GM21619 (cell line): ENCODE measurements around the gene ZBTB7C.

Source experiments
- ATAC-seq: cut with Tn5 transposase; IDR thresholded peaks from one replicate; pipeline ENCODE4 v1.9.1; 2021; ENCODE audit not compliant: unreplicated experiment

ZBTB7C gene

GRCh38 chr18:48326901-48327675 is 82.1 kb downstream of the ZBTB7C start:
- no peak for ATAC-seq

DNA sequence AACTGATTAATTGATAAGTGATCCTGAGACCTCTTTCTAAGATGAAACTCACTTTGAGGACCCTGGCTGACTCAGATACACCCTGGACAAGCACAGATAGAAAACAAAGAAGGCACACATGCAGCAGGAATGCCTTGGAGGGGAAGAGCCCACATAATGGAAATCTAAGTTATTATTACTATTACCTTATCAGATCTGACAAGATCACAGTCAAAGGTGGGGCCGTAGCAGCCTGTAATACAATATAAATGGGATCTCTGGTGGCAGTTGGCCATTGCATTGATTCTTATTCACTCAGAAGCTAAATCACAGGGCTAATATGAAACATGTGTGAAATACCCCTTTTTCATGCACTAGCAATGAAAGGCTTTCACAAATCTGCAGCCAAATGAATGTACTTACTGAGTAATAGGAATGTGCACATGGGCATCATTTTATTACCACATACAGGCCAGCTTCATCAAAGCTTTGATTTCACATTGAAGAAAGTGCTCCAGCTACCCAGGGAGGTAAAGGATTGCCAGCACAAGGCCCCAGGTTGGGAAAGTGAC is 84.0 kb downstream of the ZBTB7C start:
- ATAC-seq, result no peak

DNA sequence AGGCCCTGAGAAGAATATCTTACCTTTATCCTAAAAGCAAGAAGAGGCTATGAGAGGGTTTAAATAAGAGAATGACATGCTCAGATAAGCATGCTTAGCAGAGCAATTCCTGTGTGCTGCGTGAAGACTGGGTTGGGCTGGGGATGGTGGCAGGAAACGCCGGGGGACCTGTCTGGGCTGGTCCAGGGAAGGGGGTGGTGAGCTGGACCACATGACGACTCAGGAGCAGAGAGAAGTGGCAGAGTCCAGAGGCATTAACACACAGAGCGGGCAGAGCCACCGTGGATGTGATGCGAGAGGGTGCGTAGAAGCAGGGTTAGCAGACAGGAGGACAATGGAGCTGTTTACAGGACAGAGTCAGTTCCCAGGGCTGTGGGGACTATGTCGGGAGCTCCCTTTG is 84.5 kb downstream of the ZBTB7C start:
- no peak for ATAC-seq

GRCh38 chr18:48323151-48323550 is 86.0 kb downstream of the ZBTB7C start:
- no peak for ATAC-seq

GRCh38 chr18:48321536-48321935 is 87.6 kb downstream of the ZBTB7C start:
- ATAC-seq, result no peak

- ATAC-seq, result no peak
Observed at GRCh38 chr18:48321121-48321520, 88.1 kb downstream of the ZBTB7C start.

DNA sequence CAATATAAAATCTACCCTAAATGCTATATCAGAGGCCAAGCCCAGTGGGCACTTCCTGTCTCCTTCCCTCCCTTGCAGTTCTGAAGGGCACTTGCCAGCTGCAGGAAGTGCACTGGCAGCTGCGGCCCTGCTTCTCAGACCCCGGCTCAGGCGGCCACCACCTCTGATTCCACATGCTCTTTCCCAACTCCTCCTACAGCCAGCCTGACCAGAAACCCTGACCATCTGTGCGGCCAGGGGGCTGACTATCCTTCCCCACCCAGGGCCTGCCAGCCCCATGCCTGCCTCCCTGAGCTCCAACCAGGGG is 88.6 kb downstream of the ZBTB7C start:
- ATAC-seq, result no peak

DNA sequence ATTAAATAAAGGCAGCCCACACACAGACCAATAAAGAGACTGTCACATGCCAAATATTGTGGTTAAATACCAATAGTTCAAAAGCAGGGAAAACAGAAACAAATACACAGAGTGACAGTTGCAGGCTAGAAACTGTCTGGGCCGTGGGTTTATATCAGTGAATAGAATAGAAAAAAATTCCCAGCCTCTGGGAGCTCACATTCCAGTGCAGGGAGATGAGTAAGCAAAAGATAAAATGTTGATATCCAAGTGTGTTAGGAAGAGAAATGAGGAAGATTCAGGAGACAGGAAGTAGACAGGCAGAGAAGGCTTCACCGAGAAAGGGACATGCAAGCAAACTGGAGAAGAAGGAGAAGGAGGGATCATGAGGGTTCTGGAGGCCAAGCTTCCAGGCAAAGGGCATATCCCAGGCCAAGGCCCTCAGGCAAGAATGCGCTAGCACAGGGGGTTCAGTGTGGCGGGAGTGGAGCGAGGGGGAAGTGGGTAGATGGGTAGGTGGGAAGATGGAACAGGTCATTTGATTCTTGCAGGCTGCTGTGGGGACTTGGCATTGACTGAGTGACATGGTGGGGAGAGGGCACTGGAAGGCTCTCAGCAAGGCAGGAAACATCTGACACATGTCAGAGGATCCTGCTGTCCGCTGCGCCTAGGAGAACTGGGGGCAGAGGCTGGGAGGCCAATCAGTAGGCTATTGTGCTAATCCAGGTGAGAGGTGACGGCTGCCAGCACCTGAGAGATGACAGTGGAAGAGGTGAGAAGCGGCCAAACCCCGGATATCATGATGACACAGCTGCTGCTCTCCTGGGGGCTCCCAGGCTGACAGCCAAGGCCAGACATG is 89.2 kb downstream of the ZBTB7C start:
- ATAC-seq, result no peak

- no peak for ATAC-seq
Observed at GRCh38 chr18:48318436-48318835, 90.7 kb downstream of the ZBTB7C start.

GRCh38 chr18:48317781-48318381 is 91.3 kb downstream of the ZBTB7C start:
- ATAC-seq, result no peak

DNA sequence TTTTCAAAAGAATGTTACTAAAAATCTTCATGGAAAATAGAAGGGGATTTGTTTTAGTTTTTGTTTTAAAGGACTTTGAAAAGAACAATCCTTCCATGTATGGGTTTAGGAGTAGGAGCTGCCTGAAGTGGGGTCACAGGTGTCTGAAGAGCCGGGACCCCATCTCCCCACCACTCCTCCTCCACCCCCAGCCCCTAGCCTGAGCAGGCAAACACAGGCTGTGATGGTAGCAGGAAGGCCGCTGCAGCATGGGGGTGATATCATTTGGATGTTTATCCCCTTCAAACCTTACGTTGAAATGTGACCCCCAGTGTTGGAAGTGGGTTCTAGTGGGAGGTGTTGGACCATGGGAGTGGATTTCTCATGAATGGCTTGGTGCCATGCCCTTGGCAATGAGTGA is 93.0 kb downstream of the ZBTB7C start:
- ATAC-seq, result no peak

GRCh38 chr18:48314690-48315089 is 94.5 kb downstream of the ZBTB7C start:
- ATAC-seq, result no peak

- ATAC-seq, result no peak
Observed at GRCh38 chr18:48313792-48314191, 95.4 kb downstream of the ZBTB7C start.

- ATAC-seq, result no peak
Observed at GRCh38 chr18:48312066-48312465, 97.1 kb downstream of the ZBTB7C start.

GRCh38 chr18:48310999-48311398 is 98.2 kb downstream of the ZBTB7C start:
- ATAC-seq, result no peak

DNA sequence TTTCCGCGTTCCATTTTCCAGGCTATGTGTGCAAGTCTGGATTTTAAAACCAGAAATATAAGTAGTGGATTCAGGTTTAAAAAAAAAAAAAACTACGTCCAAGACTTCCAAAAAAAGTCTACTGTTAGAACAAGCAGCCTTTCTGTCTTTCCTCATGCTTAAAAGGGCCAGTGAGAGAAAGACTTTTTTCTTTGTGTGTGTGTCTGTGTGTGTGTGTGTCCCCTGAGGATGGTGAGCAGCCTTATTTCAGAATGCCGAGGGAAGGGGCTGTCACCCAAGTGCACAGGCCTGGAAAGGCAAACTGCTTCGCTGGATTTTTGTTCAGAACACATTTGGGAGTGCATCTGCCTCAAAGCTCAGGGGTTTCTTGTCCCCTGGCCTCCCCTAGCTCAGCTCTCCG is 98.8 kb downstream of the ZBTB7C start:
- ATAC-seq, result no peak

DNA sequence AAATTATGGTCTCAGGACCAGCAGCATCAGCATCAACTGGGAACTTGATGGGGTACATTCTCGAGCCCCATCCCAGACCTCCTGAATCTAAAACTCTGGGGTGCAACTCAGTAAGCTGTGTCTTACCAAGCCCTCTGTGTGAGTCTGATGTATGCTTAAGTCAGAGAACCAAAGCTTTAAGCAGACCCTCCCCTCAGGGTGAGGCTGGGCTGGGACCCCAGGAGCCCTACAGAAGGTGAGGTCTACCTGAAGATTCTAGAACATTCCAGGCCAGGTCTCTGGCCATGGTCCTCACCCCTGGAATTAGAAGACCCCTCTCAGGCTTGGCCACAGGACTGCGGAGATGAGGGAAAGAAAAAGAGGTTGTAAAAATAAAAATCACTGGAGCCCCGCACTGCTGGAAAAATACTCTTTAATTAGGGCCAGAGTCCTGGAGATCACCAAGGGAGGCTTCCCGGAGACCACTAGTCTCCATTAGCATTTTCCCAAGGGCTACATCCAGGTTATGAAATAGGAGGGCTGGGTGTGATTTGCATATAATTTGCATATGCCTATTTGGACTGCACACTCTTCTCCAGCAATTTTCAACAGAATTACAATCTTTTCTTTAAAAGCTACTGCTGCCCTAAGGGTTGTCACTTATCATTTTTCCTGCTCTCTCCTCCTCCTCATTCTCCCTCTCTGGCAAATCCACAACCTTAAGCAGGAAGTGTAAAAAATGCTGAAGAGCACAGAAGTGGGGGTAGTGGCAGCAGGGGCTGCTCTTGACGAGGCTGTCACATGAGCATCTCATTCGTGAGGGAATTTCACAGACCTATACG is 100.2 kb downstream of the ZBTB7C start:
- ATAC-seq, result no peak

DNA sequence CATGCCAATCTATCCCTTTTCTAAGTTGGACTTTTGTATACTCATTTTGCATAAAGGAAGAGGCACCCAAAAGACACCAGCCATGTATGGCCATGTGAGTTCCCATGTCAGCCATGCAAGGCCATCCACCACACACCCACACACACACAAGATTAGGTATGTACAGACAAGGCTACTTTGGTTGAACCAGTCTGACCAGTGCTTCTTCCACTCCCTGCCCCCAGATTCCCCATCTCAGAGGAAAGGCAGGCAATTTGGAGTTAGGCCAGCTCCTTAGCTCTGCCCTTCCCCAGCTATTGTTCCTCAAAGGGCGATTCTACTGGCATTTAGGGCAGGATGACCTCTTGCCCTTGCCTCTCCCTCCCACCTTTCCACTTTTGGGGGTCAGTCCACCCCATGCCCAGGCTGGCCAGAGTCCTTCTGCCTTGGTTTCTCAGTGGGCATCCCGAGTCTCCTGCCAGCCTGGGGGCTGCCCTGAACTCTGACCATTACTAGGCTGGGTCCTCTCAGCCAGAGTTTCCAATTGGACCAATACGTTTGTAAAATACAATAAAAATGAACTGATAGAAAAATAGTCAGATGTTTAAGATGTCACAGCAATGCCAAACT is 101.1 kb downstream of the ZBTB7C start:
- ATAC-seq, result no peak

DNA sequence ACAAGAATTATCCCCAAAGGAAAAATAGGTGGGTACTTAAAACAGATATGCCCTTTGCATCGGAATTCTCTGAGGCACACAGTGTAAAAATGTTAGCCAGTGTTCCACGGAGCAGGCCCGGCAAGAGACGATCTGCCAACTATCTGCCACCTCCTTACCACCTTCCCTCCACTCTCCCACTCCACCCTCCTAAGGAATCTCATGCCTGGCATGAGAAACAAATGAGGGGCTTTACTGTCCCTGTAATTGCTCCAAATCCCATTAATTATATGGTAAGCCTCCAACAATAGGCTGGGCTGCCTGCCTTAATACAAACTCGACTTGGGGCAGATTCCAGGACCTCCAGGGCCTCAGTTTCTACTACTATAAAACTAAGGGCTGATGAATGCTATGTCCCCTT is 102.3 kb downstream of the ZBTB7C start:
- ATAC-seq, result no peak

GRCh38 chr18:48304906-48305693 is 104.1 kb downstream of the ZBTB7C start:
- ATAC-seq, result no peak
